Hypothalamus (tissue), 51 donors: ENCODE data around the gene MSMB.
"Not testable (repeated sequence)": the region's sequence is repeated elsewhere in the genome, so short reads cannot be mapped to it uniquely, and the experiment has no call there.

Experiments
- DNase-seq, 51 donors: peaks; one replicate each; lab custom pipeline; 2025; lab: John Stamatoyannopoulos, UW

MSMB gene

GRCh38 chr10:46014683-46015405 is 31.2 kb downstream of the MSMB start:
- no peak for DNase-seq

DNA sequence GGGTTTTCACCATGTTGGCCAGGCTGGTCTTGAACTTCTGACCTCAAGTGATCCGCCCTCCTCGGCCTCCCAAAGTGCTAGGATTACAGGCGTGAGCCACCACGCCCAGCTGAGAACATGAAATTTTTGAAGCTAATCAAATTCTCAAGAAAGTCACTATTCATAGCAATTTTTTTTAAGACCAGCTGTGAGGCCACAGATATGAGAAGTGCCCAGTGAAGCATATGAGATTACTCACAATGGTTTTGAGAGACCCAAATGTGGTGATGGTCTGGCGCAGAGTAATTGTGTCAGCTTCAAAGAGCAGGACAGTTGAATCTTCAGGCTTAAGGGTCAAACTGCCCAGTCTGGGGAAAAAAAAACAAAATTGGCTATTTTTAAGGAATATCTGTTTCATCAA is 31.9 kb downstream of the MSMB start:
- DNase-seq: no peak

GRCh38 chr10:46012746-46013145 is 33.3 kb downstream of the MSMB start:
- DNase-seq: no peak

DNA sequence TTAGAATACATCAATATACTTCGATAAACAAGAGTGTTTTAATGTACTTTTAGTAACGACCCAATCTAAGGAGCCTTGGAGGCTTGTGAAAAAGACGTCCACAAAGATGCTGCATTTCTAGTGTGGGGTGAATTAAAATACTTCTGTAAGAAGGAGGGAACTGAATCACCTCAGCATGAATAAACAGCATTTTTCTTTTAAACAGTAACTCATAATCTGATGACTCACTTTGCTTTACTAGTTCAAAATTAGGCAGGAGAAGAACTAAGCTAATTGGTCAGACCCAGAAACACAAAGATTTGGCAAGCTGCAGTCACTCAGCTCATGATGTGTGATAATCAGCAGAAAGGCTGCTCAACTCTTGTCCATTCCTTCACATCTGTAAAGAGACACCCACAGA is 39.9 kb downstream of the MSMB start:
- DNase-seq: no peak

- no peak for DNase-seq
Measured at GRCh38 chr10:46005383-46005782, 40.7 kb downstream of the MSMB start.

DNA sequence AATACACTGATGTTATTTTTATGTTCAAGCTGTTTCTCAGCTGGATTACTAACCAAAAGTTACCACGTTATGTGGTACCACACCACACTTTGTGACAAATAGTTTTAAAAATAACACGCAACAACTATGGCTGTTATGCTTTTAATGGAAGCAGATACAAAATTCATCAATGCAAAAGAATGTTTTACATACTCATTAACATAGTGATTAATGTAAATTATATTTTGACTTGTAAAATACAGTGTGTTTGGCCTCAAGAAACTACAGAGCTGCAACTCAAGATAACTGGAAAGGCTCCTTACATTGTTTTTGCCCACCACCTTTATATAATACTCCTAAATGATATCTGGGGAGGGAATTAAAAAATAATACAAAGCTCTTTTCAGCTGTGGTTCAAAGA is 41.1 kb downstream of the MSMB start:
- no peak for DNase-seq

GRCh38 chr10:46002916-46003693 is 43.0 kb downstream of the MSMB start:
- DNase-seq: no peak

DNA sequence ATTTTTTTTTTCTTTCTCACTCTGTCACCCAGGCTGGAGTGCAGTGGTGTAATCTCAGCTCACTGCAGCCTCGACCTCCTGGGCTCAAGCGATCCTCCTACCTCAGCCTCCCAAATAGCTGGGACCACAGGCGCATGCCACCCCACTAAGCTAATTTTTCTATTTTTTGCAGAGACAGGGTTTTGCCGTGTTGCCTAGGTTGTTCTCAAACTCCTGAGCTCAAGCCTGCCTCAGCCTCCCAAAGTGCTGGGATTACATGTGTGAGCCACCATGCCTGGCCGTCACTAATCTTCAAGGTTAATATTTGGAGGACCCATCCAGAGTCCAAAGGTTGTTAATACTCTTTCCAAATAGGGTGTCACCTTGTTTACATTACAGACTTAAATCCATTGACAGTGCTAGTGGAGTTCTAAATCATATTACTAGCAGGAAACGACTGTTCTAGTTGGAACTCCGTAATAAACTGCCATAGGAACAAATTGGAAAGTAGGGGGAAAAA is 43.8 kb downstream of the MSMB start:
- DNase-seq: not testable (repeated sequence)

DNA sequence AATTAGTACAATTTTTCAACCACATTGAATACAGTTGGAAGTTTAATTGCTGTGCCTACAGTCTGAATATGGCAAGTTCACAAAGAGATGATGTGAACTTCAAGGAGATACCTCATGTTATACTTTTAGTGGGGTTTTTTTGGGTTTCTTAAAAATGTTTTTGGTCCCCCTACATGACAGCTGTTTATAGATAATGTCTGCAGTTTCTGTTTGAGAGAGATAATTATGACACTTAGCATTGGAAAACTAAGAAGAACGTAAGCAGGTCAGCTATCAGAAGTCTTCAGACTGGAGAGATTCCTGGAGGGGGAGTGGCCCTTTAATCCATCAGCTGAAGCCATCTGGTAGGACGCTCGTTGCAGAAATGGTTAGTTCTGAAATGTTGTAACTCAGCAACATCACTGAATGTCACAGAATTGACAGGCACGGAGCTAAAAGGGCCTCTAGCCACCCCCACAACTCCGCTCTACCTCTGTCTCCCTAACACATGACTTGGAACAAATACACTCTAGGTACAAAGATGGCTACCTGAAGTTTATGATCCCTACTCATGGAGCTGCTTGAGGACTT is 44.8 kb downstream of the MSMB start:
- no peak for DNase-seq

- DNase-seq: no peak
Measured at GRCh38 chr10:46000538-46000937, 45.5 kb downstream of the MSMB start.

DNA sequence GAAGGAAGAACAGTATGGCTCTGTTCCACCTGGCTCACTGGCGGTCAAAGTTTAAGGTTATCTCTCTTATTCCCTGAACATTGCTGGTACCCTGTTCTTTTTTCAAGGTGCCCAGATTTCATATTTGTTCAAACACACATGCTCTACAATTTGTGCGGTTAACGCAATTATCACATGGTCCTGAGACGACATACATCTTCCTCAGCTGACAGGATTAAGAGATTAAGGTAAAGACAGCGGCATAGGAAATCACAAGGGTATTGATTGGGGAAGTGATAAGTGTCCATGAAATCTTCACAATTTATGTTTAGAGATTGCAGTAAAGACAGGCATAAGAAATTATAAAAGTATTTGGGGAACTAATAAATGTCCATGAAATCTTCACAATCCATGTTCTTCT is 46.1 kb downstream of the MSMB start:
- not testable (repeated sequence) for DNase-seq

- no peak for DNase-seq
Measured at GRCh38 chr10:45997994-45998763, 47.9 kb downstream of the MSMB start.

DNA sequence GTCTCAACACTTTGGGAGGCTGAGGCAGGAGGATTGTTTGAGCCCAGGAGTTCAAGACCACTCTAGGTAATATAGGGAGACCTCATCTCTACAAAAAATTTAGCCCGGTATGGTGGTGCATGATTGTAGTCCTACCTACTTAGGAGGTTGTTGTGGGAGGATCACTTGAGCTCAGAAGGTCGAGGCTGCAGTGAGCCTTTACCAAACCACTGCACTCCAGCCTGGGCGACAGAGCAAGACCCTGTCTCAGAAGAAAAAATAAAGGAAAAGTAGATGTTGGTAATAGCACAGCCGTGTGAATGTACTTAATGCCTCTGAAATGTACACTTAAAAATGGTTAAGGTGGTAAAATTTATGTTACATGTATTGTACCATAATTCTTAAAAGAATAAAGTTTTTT is 48.5 kb downstream of the MSMB start:
- DNase-seq: no peak

- DNase-seq: not testable (repeated sequence)
Measured at GRCh38 chr10:45985590-45985989, 60.5 kb downstream of the MSMB start.

- not testable (repeated sequence) for DNase-seq
Measured at GRCh38 chr10:45984473-45984872, 61.6 kb downstream of the MSMB start.

DNA sequence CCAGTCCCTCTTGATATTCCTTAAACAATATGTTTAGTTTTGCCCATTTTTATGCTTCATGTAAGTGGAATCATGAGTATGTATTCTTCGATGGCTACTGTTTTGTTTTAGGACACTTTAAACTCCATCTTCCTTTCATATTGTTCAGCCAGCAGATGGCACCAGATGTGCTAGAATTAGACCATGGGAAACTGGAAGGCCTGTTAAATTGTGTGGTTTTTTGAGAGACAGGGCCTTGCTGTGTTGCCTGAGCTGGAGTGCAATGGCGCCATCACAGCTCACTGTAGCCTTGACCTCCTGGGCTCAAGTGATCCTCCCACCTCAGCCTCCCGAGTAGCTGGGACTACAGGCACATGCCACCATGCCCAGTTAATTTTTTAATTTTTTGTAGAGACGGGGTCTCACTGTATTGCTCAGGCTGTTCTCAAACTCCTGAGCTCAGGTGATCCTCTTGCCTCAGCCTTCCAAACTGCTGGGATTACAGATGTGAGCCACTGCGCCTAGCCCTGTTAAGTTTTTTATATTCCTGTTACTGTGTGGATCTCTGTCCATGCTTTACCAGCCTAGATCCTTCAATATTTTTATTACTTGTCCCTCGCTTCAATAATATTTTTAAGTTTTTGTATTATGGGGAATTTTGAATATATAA is 62.4 kb downstream of the MSMB start:
- DNase-seq: peak in 13 of 51 donors; percentile 3 to 24 (median 18)
